Midbrain (tissue), 1 donor: ENCODE results near the gene OR5A2.
"Not testable (repeated sequence)": the region's sequence is repeated elsewhere in the genome, so short reads cannot be mapped to it uniquely, and the experiment has no call there.

Experiments used
- DNase-seq: peaks from one replicate; lab custom pipeline; 2025; lab: John Stamatoyannopoulos, UW

OR5A2 gene

GRCh38 chr11:59380263-59381059 lies 45.8 kb downstream of the OR5A2 start:
- no peak for DNase-seq

GRCh38 chr11:59372324-59372723 lies 53.9 kb downstream of the OR5A2 start:
- DNase-seq, result not testable (repeated sequence)

GRCh38 chr11:59368238-59369022 lies 57.8 kb downstream of the OR5A2 start:
- DNase-seq, result no peak
